Liver (tissue), 3 donors: Measurements from ENCODE around the gene A1CF.

Experiments
- ATF3 ChIP-seq: IDR thresholded peaks from 2 replicates; pipeline ENCODE4 v1.6.1; 2016; ENCODE audit warnings: antibody characterized with exemption
- CTCF ChIP-seq: fragments of 150-350 bp; IDR thresholded peaks from 2 replicates; pipeline ENCODE4 v1.5.1; 2017; ENCODE audit warnings: improper control_type of control experiment, low read depth, low read length; ENCODE audit not compliant: missing input control
- REST ChIP-seq: IDR thresholded peaks from 2 replicates; pipeline ENCODE4 v1.6.1; 2016; ENCODE audit warnings: antibody characterized with exemption, mild to moderate bottlenecking
- RXRA ChIP-seq, 2 donors: IDR thresholded peaks; 2 replicates each; pipeline ENCODE4 v1.6.1; 2017 to 2018; ENCODE audit warnings: antibody characterized with exemption in 2 of 2, mild to moderate bottlenecking in 1 of 2
- TAF1 ChIP-seq: conservative IDR thresholded peaks from 2 replicates; pipeline ENCODE4 v1.6.1; 2016; ENCODE audit warnings: antibody characterized with exemption, mild to moderate bottlenecking
- ZBTB33 ChIP-seq: IDR thresholded peaks from 2 replicates; pipeline ENCODE4 v1.6.1; 2016; ENCODE audit warnings: antibody characterized with exemption
- donor health status: healthy.
- donor health status: healthy.

GRCh38 chr10:50796693-50797092 is 88.7 kb downstream of the A1CF start:
- TF ChIP-seq CTCF (no peak), REST (no peak), TAF1 (no peak), RXRA (IDR thresholded peaks at IDR 0.05) (no peak), ZBTB33 (no peak), ATF3 (no peak)
